Ascending aorta (tissue), 2 donors: ENCODE results near the gene GJC3. TPM values are rescaled to one million over a fixed set of nuclear protein-coding genes. Genes with fewer than 3 reads are reported as not detected.
"Not testable (repeated sequence)": the region's sequence is repeated elsewhere in the genome, so short reads cannot be mapped to it uniquely, and the experiment has no call there.

ENCODE experiments used
- DNase-seq, 2 donors: peaks; one replicate each; pipeline ENCODE4 v3.0.0-alpha.2; 2019; ENCODE audit warnings: low spot score in 2 of 2
- H3K27ac ChIP-seq, 2 donors: fragments of 200-600 bp; sonication (generic); one replicate each; pipeline ENCODE4 v1.5.1; 2016 to 2017; ENCODE audit warnings: mild to moderate bottlenecking in 1 of 2
- H3K27me3 ChIP-seq: fragments of 200-600 bp; sonication (generic); one replicate; pipeline ENCODE4 v1.5.1; 2017
- H3K36me3 ChIP-seq, 2 donors: fragments of 200-600 bp; sonication (generic); one replicate each; pipeline ENCODE4 v1.5.1; 2016
- H3K4me1 ChIP-seq, 2 donors: fragments of 200-600 bp; sonication (generic); one replicate each; pipeline ENCODE4 v1.5.1; 2016 to 2017; ENCODE audit warnings: mild to moderate bottlenecking in 1 of 2
- H3K4me3 ChIP-seq, 2 donors: fragments of 200-600 bp; sonication (generic); one replicate each; pipeline ENCODE4 v1.5.1; 2016 to 2017; ENCODE audit warnings: mild to moderate bottlenecking in 1 of 2
- H3K9me3 ChIP-seq, 2 donors: fragments of 200-600 bp; sonication (generic); one replicate each; pipeline ENCODE4 v1.5.1; 2016
- CTCF ChIP-seq, 3 experiments: fragments of 200-600 bp in 2 of 3; fragments of 450-650 bp in 1 of 3; sonication (generic) in 2 of 3; IDR thresholded peaks; one replicate each; pipeline ENCODE4 v1.5.1; 2016 to 2019; ENCODE audit warnings: antibody characterized with exemption in 3 of 3, mild to moderate bottlenecking in 1 of 3, moderate library complexity in 1 of 3
- intact Hi-C: fragments of 100-400 bp; cut with DNase I; formaldehyde crosslinking; loops from one replicate; pipeline ENCODE4 v1.15.1; 2023
- total RNA-seq: library from RNA; depleted of rRNA; stranded (reverse); fragments of >200 nt; gene quantifications from one replicate; pipeline ENCODE4 v1.1.0, GENCODE V29; 2016

The GJC3 gene
- not detected for total RNA-seq

- Histone ChIP-seq H3K4me1 (no peaks in the 10 kb centered on the region), H3K36me3 (no peaks in the 10 kb centered on the region), H3K9me3 (no peaks in the 10 kb centered on the region), H3K4me3 (no peak within 1 kb of the TSS), H3K27ac (no peak within 1 kb of the TSS), H3K27me3 (no peaks in the 10 kb centered on the region)
- DNase-seq = peak in 1 of 2 donors; percentile 64
- intact Hi-C loops = no loop called here
- TF ChIP-seq CTCF (IDR thresholded peaks at IDR 0.05) = no peak
These were observed at the start of gene GJC3 for GRCh38 chr7:99928994-99929729. Gene GJC3, minus strand, starts transcription at chr7:99929620. Its CDS starts 0 bp downstream, at chr7:99929620.

GRCh38 chr7:99976626-99977025, 47.2 kb upstream of the GJC3 start:
- intact Hi-C loops = no loop called here
- Histone ChIP-seq H3K4me1 (no peaks in the 10 kb centered on the region), H3K27ac (no peak overlapping the region), H3K36me3 (no peaks in the 10 kb centered on the region), H3K9me3 (no peaks in the 10 kb centered on the region), H3K4me3 (no peak overlapping the region), H3K27me3 (no peaks in the 10 kb centered on the region)
- TF ChIP-seq CTCF (IDR thresholded peaks at IDR 0.05) = no peak
- no peak for DNase-seq

GRCh38 chr7:99975782-99976521, 46.5 kb upstream of the GJC3 start, which contains the start of gene AZGP1:
Gene AZGP1, minus strand, starts transcription at chr7:99976031. Its CDS starts 11 bp downstream, at chr7:99976020.
- no peaks in the 10 kb centered on the region for H3K9me3 ChIP-seq
- TF ChIP-seq CTCF (IDR thresholded peaks at IDR 0.05) = no peak
- H3K4me1 ChIP-seq = no peaks in the 10 kb centered on the region
- no peak for DNase-seq
- H3K36me3 ChIP-seq = no peaks in the 10 kb centered on the region
- no peak within 1 kb of the TSS for H3K27ac ChIP-seq
- intact Hi-C loops = no loop called here
- H3K4me3 ChIP-seq = no peak within 1 kb of the TSS
- H3K27me3 ChIP-seq = no peaks in the 10 kb centered on the region

GRCh38 chr7:99974681-99975080, 45.3 kb upstream of the GJC3 start:
- Histone ChIP-seq H3K4me3 (no peak overlapping the region), H3K27me3 (no peaks in the 10 kb centered on the region), H3K36me3 (no peaks in the 10 kb centered on the region), H3K4me1 (no peaks in the 10 kb centered on the region), H3K27ac (no peak overlapping the region), H3K9me3 (no peaks in the 10 kb centered on the region)
- intact Hi-C loops = no loop called here
- TF ChIP-seq CTCF (IDR thresholded peaks at IDR 0.05) = no peak
- DNase-seq = no peak

GRCh38 chr7:99973817-99974216, 44.4 kb upstream of the GJC3 start:
- H3K36me3 ChIP-seq, H3K27ac ChIP-seq, H3K9me3 ChIP-seq, DNase-seq, H3K4me3 ChIP-seq, intact Hi-C loops, H3K4me1 ChIP-seq, H3K27me3 ChIP-seq: not testable (repeated sequence)

GRCh38 chr7:99971242-99971641, 41.8 kb upstream of the GJC3 start:
- H3K27me3 ChIP-seq = no peaks in the 10 kb centered on the region
- no peaks in the 10 kb centered on the region for H3K9me3 ChIP-seq
- intact Hi-C loops = no loop called here
- H3K4me3 ChIP-seq = no peak overlapping the region
- no peak for TF ChIP-seq CTCF (IDR thresholded peaks at IDR 0.05)
- no peak for DNase-seq
- no peaks in the 10 kb centered on the region for H3K4me1 ChIP-seq
- H3K36me3 ChIP-seq = no peaks in the 10 kb centered on the region
- H3K27ac ChIP-seq = no peak overlapping the region

- intact Hi-C loops, H3K4me3 ChIP-seq: not testable (repeated sequence)
These were observed 40.4 kb upstream of the GJC3 start for GRCh38 chr7:99969813-99970212.

More at GRCh38 chr7:99969813-99970212, 40.4 kb upstream of the GJC3 start:
- H3K27me3 ChIP-seq, H3K4me1 ChIP-seq, H3K27ac ChIP-seq, DNase-seq, H3K9me3 ChIP-seq, H3K36me3 ChIP-seq: not testable (repeated sequence)
